K562 (cell line): ENCODE results near the gene DHDDS. TPM values are rescaled to one million over a fixed set of nuclear protein-coding genes. Genes with fewer than 3 reads are reported as not detected.

ENCODE experiments used
- ATAC-seq: fragments of 200-7000 bp; cut with Tn5 transposase; 3 replicates; pipeline ENCODE4 v1.9.1; 2020; ENCODE audit warnings: moderate library complexity
- BruUV-seq: library from RNA; stranded (reverse); fragments of 400-500 nt; replicated peaks from 2 replicates; lab custom pipeline; 2021; lab: Mats Ljungman, UMichigan
- CTCF ChIA-PET: fragments of 300-600 bp; formaldehyde crosslinking; extraction: SDS; loops from one replicate; lab custom pipeline; 2021; ENCODE audit warnings: low intra/inter-chr PET ratio; lab: Yijun Ruan, JAX
- POLR2A ChIA-PET: fragments of 300-600, 350-650 bp; sonication (Branson Sonifier 250); formaldehyde crosslinking; extraction: SDS; loops from one replicate; lab custom pipeline; 2021; ENCODE audit warnings: antibody characterized with exemption, inconsistent platforms; lab: Yijun Ruan, JAX
- DNase-seq, 4 experiments: peaks; one replicate each; pipeline versions ENCODE4 v3.0.0 to v3.0.0-alpha.2; 2011 to 2018; ENCODE audit warnings: low spot score in 3 of 4, mixed read lengths in 3 of 4; ENCODE audit errors: extremely low read depth in 1 of 4
- FAIRE-seq: peaks from 2 replicates; lab custom pipeline; 2011; peaks lifted over from hg19 to GRCh38; lab: Jason Lieb, UNC
- H2AFZ ChIP-seq: 2 replicates; pipeline ENCODE4 v1.6.0; 2011; ENCODE audit warnings: low read depth, low read length, control low read depth, inconsistent platforms
- H3K27ac ChIP-seq: fragments of 200-600 bp; 3 replicates; pipeline ENCODE4 v1.8.0; 2011; ENCODE audit warnings: low read depth, mild to moderate bottlenecking, control low read depth, inconsistent platforms, low read length, moderate library complexity, mixed read lengths; ENCODE audit errors: extremely low read depth
- H3K27me3 ChIP-seq, 2 experiments: fragments of 300-600 bp in 1 of 2; 2 replicates in 1 of 2; 3 replicates in 1 of 2; pipeline versions ENCODE4 v1.6.0 to v1.8.0; 2011; ENCODE audit warnings: inconsistent platforms in 2 of 2, low read length in 2 of 2, mild to moderate bottlenecking in 1 of 2, mixed read lengths in 1 of 2, moderate library complexity in 1 of 2; ENCODE audit not compliant: control insufficient read depth in 2 of 2, insufficient read depth in 2 of 2
- H3K36me3 ChIP-seq: fragments of 300-600 bp; 3 replicates; pipeline ENCODE4 v1.8.0; 2011; ENCODE audit warnings: mild to moderate bottlenecking, low read length, inconsistent platforms; ENCODE audit not compliant: control insufficient read depth, insufficient read depth
- H3K4me1 ChIP-seq, 2 experiments: fragments of 200-600 bp in 1 of 2; replicated peaks in 1 of 2; 2 replicates in 1 of 2; 3 replicates in 1 of 2; pipeline versions ENCODE4 v1.5.1 to v1.8.0; 2011; ENCODE audit warnings: inconsistent platforms in 2 of 2, low read length in 2 of 2, mild to moderate bottlenecking in 1 of 2, mixed read lengths in 1 of 2, moderate library complexity in 1 of 2; ENCODE audit not compliant: control insufficient read depth in 2 of 2, insufficient read depth in 2 of 2
- H3K4me2 ChIP-seq: 2 replicates; pipeline ENCODE4 v1.6.1; 2011; ENCODE audit warnings: low read length, control low read depth, inconsistent platforms, mixed read lengths; ENCODE audit not compliant: insufficient read depth
- H3K4me3 ChIP-seq: fragments of 200-600 bp; sonication (generic), shearing (Covaris generic); 2 replicates; pipeline ENCODE4 v1.5.1; 2016; ENCODE audit warnings: control low read depth, inconsistent platforms
- H3K79me2 ChIP-seq: fragments of 200-600 bp; 3 replicates; pipeline ENCODE4 v1.8.0; 2011; ENCODE audit warnings: low read length, inconsistent platforms; ENCODE audit not compliant: control insufficient read depth, insufficient read depth
- H3K9ac ChIP-seq, 2 experiments: 2 replicates each; pipeline versions ENCODE4 v1.6.0 to v1.6.1; 2011; ENCODE audit warnings: low read depth in 2 of 2, low read length in 2 of 2, control low read depth in 1 of 2, inconsistent platforms in 1 of 2, mild to moderate bottlenecking in 1 of 2, mixed read lengths in 1 of 2; ENCODE audit not compliant: insufficient read depth in 1 of 2
- H3K9me1 ChIP-seq: one replicate; pipeline ENCODE4 v1.6.0; 2011; ENCODE audit warnings: inconsistent platforms, mild to moderate bottlenecking, low read length, moderate library complexity; ENCODE audit not compliant: control insufficient read depth, insufficient read depth
- H3K9me3 ChIP-seq: replicated peaks from 2 replicates; pipeline ENCODE4 v1.5.1; 2011; ENCODE audit warnings: low read depth, low read length, inconsistent platforms; ENCODE audit not compliant: control insufficient read depth, insufficient read depth
- H4K20me1 ChIP-seq: replicated peaks from 2 replicates; pipeline ENCODE4 v1.6.1; 2011; ENCODE audit warnings: low read length, inconsistent platforms, mixed read lengths; ENCODE audit not compliant: control insufficient read depth, insufficient read depth
- BRF1 ChIP-seq: IDR thresholded peaks from 3 replicates; pipeline ENCODE4 v1.6.1; 2011; ENCODE audit warnings: borderline replicate concordance, mild to moderate bottlenecking; ENCODE audit not compliant: insufficient read length; ENCODE audit errors: extremely low read depth
- DIDO1 ChIP-seq: fragments of 450-650 bp; IDR thresholded peaks from 2 replicates; pipeline ENCODE4 v1.6.1; 2016; ENCODE audit warnings: low read depth, missing biosample characterization, missing genetic modification characterization
- HNRNPL ChIP-seq: fragments of 200-400 bp; formaldehyde crosslinking; IDR thresholded peaks from 2 replicates; pipeline ENCODE4 v1.6.1; 2017; ENCODE audit warnings: low read depth, mild to moderate bottlenecking, low read length
- MEF2D ChIP-seq: conservative IDR thresholded peaks from 2 replicates; pipeline ENCODE4 v1.6.1; 2016; ENCODE audit warnings: low read depth, missing genetic modification characterization, missing compliant biosample characterization
- MTA2 ChIP-seq: fragments of 450-650 bp; IDR thresholded peaks from 2 replicates; pipeline ENCODE4 v1.6.1; 2016; ENCODE audit warnings: low read depth
- NCOA1 ChIP-seq: fragments of 450-650 bp; IDR thresholded peaks from 2 replicates; pipeline ENCODE4 v1.6.1; 2016; ENCODE audit warnings: low read depth
- POLR3A ChIP-seq: IDR thresholded peaks from 2 replicates; pipeline ENCODE4 v1.6.1; 2011; ENCODE audit warnings: borderline replicate concordance, mild to moderate bottlenecking, moderate library complexity; ENCODE audit not compliant: insufficient read length, insufficient read depth; ENCODE audit errors: extremely low read depth
- SRSF9 ChIP-seq: fragments of 200-400 bp; formaldehyde crosslinking; IDR thresholded peaks from 2 replicates; pipeline ENCODE4 v1.6.1; 2017; ENCODE audit warnings: low read depth, low read length, borderline replicate concordance
- ZBTB33 ChIP-seq: sonication (generic); formaldehyde crosslinking; IDR thresholded peaks from 2 replicates; pipeline ENCODE4 v1.8.1; 2023; ENCODE audit warnings: mild to moderate bottlenecking, missing genetic modification reagents
- ZNF57 ChIP-seq: fragments of 450-650 bp; formaldehyde crosslinking; IDR thresholded peaks from 2 replicates; pipeline ENCODE4 v1.4.0; 2020; ENCODE audit warnings: mild to moderate bottlenecking, moderate library complexity
- WGBS: fragments of 100-300 bp; shearing (Covaris generic); methylation state at CpG from one replicate; pipeline ENCODE4 v1.1.6; 2016; ENCODE audit warnings: low coverage, mixed read lengths; ENCODE audit not compliant: insufficient coverage; ENCODE audit errors: missing lambda C conversion rate; 5-methylcytosine and 5-hydroxymethylcytosine counted together
- in situ Hi-C: fragments of 300-500 bp; cut with MboI; formaldehyde crosslinking; loops from 4 replicates; pipeline ENCODE4 v1.15.0; 2018; ENCODE audit warnings: inconsistent platforms, mixed read lengths
- intact Hi-C: fragments of 100-400 bp; cut with micrococcal nuclease; formaldehyde crosslinking; loops from 2 replicates; pipeline ENCODE4 v1.14.2; 2022
- polyA plus RNA-seq, 8 experiments: library from polyadenylated mRNA; depleted of rRNA in 4 of 8; stranded (reverse) in 5 of 8; unstranded in 3 of 8; fragments of >200 nt; fragmentation: Nextera tagmentation in 2 of 8; fragmentation: Illumina TruSeq in 1 of 8; extraction: Ambion mirVana in 2 of 8; extraction: Trizol in 1 of 8; gene quantifications; 2 replicates each; pipeline versions ENCODE4 v1.2.1 to v1.2.3, GENCODE V29; 2011 to 2014; ENCODE audit warnings: inconsistent platforms in 1 of 8, missing spikeins in 1 of 8
- total RNA-seq, 7 experiments: library from RNA; depleted of rRNA in 6 of 7; stranded (reverse); fragments of >200 nt in 6 of 7; fragmentation: Illumina TruSeq in 2 of 7; extraction: Trizol in 2 of 7; gene quantifications; 2 replicates each; pipeline versions ENCODE4 v1.2.1 to v1.2.3, GENCODE V29; 2011 to 2021; ENCODE audit warnings: low replicate concordance in 1 of 7
- TF ChIP-seq, protein P1 (sequence below): fragments of 250-450 bp; sonication (Bioruptor Pico); IDR thresholded peaks from 2 replicates; pipeline ENCODE4 v1.5.0; 2021; ENCODE audit warnings: mild to moderate bottlenecking, borderline replicate concordance
- TF ChIP-seq, protein P2 (sequence below): sonication (generic); formaldehyde crosslinking; IDR thresholded peaks from 2 replicates; pipeline ENCODE4 v1.8.0; 2022; ENCODE audit warnings: mild to moderate bottlenecking, missing genetic modification reagents

DHDDS gene
- total and polyA plus RNA-seq, 9 of the 15 experiments (the other 6 are each of a cell fraction or from before 2014, with no cell fraction given), result 33.3 to 55.0 (median 44.3) TPM

GRCh38 chr1:26500488-26501175, 68.5 kb downstream of the DHDDS start:
- Histone ChIP-seq H3K27ac (peak overlapping the region; percentile 83), H3K9ac (peak overlapping the region; percentile 83 to 98), H3K9me1 (no peaks in the 10 kb centered on the region), H4K20me1 (no peaks in the 10 kb centered on the region), H2AFZ (peak overlapping the region; percentile 88), H3K27me3 (no peaks in the 10 kb centered on the region), H3K4me3 (peak overlapping the region; percentile 55), H3K79me2 (peaks cover 23% of the 10 kb centered on the region), H3K9me3 (no peaks in the 10 kb centered on the region), H3K4me2 (peak overlapping the region; percentile 86), H3K36me3 (no peaks in the 10 kb centered on the region), H3K4me1 (peaks cover 13 to 29% of the 10 kb centered on the region in 2 experiments)
- ATAC-seq (peak; percentile 85), FAIRE-seq (no peak), DNase-seq (peak; percentile 92 to 97 (median 96))
- WGBS, result under 1% methylated on average over 37 of the region's 74 CpGs
- BruUV-seq, result TSS peak; percentile 79
- intact Hi-C loops, result loop anchor here (1.0 to 10.0 kb wide), 6 partner anchors 30 to 289 kb away; partner anchors contain the start of gene ARID1A
- ChIA-PET POLR2A (interaction anchor here (0.6 to 3.0 kb wide), 31 partner anchors 10 to 400 kb away, joined by 3 to 18 read pairs (median 4); partner anchors contain the start of genes GPATCH3, HMGN2 and RPS6KA1), CTCF (interaction anchor here (0.6 to 2.0 kb wide), 4 partner anchors 177 to 494 kb away, joined by 3 to 9 read pairs (median 4); no protein-coding TSS in a partner anchor)
- in situ Hi-C loops, result no loop called here
- TF ChIP-seq HNRNPL, result peak; percentile 80
- no peak for TF ChIP-seq MTA2
- TF ChIP-seq POLR3A, result no peak
- TF ChIP-seq ZNF57 (CRISPR knock-in tag), result peak; percentile 63; the same call in 1 of the 2 replicates
- no peak for TF ChIP-seq NCOA1
- TF ChIP-seq ZBTB33, result peak; percentile 67
- no peak for TF ChIP-seq MEF2D (tag)
- TF ChIP-seq, protein P1, sequence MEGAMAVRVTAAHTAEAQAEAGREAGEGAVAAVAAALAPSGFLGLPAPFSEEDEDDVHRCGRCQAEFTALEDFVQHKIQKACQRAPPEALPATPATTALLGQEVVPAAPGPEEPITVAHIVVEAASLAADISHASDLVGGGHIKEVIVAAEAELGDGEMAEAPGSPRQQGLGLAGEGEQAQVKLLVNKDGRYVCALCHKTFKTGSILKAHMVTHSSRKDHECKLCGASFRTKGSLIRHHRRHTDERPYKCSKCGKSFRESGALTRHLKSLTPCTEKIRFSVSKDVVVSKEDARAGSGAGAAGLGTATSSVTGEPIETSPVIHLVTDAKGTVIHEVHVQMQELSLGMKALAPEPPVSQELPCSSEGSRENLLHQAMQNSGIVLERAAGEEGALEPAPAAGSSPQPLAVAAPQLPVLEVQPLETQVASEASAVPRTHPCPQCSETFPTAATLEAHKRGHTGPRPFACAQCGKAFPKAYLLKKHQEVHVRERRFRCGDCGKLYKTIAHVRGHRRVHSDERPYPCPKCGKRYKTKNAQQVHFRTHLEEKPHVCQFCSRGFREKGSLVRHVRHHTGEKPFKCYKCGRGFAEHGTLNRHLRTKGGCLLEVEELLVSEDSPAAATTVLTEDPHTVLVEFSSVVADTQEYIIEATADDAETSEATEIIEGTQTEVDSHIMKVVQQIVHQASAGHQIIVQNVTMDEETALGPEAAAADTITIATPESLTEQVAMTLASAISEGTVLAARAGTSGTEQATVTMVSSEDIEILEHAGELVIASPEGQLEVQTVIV, result no peak
- no peak for TF ChIP-seq BRF1
- TF ChIP-seq, protein P2, sequence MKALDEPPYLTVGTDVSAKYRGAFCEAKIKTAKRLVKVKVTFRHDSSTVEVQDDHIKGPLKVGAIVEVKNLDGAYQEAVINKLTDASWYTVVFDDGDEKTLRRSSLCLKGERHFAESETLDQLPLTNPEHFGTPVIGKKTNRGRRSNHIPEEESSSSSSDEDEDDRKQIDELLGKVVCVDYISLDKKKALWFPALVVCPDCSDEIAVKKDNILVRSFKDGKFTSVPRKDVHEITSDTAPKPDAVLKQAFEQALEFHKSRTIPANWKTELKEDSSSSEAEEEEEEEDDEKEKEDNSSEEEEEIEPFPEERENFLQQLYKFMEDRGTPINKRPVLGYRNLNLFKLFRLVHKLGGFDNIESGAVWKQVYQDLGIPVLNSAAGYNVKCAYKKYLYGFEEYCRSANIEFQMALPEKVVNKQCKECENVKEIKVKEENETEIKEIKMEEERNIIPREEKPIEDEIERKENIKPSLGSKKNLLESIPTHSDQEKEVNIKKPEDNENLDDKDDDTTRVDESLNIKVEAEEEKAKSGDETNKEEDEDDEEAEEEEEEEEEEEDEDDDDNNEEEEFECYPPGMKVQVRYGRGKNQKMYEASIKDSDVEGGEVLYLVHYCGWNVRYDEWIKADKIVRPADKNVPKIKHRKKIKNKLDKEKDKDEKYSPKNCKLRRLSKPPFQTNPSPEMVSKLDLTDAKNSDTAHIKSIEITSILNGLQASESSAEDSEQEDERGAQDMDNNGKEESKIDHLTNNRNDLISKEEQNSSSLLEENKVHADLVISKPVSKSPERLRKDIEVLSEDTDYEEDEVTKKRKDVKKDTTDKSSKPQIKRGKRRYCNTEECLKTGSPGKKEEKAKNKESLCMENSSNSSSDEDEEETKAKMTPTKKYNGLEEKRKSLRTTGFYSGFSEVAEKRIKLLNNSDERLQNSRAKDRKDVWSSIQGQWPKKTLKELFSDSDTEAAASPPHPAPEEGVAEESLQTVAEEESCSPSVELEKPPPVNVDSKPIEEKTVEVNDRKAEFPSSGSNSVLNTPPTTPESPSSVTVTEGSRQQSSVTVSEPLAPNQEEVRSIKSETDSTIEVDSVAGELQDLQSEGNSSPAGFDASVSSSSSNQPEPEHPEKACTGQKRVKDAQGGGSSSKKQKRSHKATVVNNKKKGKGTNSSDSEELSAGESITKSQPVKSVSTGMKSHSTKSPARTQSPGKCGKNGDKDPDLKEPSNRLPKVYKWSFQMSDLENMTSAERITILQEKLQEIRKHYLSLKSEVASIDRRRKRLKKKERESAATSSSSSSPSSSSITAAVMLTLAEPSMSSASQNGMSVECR, result peak; percentile 83; the same call in 1 of the 2 replicates
- no peak for TF ChIP-seq SRSF9
- no peak; the same call in 1 of the 2 replicates for TF ChIP-seq DIDO1 (tag)
